NCI-H128 (cell line): Measurements from ENCODE around the gene TRIM33.

Experiments used
- DNase-seq: peaks from one replicate; lab custom pipeline; 2025; ENCODE audit not compliant: unreplicated experiment; lab: John Stamatoyannopoulos, UW

Gene TRIM33

DNA sequence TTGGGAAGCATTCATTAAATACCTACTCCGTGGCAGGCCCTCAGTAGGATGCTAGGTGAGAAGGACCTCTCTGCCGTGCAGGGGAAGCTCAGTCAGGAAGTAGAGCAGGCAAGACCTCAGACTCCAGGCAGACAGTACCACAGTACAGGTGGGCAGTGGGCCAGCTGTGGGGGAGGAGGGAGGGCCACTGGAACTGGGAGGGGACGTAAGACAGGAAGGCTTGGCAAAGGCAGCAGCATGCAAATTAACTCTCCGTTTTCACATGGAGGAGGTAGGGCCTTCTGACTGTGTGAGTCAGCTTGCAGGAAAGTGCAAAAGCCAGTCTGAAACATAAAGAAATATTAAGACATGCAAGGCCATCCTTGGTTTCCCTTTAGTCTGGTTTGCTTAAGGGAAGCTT, 157.7 kb downstream of the TRIM33 start:
- peak; percentile 9 for DNase-seq

DNA sequence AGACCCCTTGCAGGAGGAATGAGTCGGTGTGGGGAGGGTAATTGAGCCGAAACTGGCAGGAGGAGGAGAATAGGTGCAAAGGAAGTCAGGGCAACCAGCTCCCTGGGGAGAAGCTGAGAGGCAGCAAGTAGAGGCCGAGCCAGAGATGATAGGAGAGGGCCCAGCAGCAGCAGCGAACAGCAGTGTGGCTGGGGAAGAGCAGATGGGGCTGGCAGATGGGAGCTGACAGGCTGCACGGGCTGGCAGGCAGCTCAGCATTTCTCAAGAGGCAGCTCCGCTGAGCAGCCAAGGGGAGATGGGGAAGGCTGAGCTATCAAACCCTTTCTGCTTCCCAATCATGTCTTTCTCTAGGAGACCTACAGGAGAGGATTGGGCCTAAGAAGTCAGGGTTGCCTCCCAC, 158.2 kb downstream of the TRIM33 start:
- DNase-seq, result peak; percentile 5

- DNase-seq, result no peak
These were observed 160.1 kb downstream of the TRIM33 start for GRCh38 chr1:114350731-114351445.

- DNase-seq, result no peak
These were observed 161.0 kb downstream of the TRIM33 start for GRCh38 chr1:114349891-114350605.

- no peak for DNase-seq
These were observed 163.4 kb downstream of the TRIM33 start for GRCh38 chr1:114347431-114348209.

DNA sequence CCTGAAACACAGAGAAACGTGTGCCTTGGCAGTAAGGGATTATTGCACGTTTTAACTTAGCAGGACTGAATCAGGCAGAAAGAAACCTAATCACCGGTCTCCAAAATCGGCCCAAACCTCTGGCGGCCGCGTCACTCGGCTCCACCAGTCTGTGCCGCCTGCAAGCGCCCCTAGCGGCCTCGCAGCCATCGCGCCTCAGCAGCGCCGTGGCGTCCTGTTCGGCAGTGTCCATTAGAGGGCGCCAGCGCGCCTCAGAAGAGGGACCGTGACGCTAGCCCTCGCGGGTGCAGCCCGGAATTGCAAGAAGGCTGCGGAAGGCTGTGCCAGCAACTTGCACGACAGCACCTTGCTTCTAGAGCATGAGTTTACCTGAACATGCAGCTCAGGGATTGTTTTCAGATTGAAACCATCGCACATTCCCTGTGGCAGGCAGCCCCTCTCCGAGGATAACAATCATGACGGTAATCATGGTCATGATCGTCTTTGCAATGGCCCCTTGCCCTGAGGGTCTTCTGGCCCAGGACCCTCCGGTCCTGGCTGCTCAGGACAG, 164.4 kb downstream of the TRIM33 start:
- DNase-seq, result peak; percentile 94

- no peak for DNase-seq
These were observed 165.0 kb downstream of the TRIM33 start for GRCh38 chr1:114345930-114346479.

GRCh38 chr1:114344656-114345055, 166.3 kb downstream of the TRIM33 start:
- DNase-seq, result no peak
